Measurements from ENCODE around the gene ZMIZ1.
A peak's percentile ranks its signal among the peaks of the same experiment; 100 is the strongest.

ZMIZ1 gene

GRCh38 chr10:79142064-79142491 lies 73.3 kb downstream of the ZMIZ1 start:
- no peak for DNase-seq

- no peak for DNase-seq
Observed at GRCh38 chr10:79142522-79143309, 74.0 kb downstream of the ZMIZ1 start.

- no peak for DNase-seq
Observed at GRCh38 chr10:79143879-79144278, 75.1 kb downstream of the ZMIZ1 start.

GRCh38 chr10:79144351-79145173 lies 75.8 kb downstream of the ZMIZ1 start:
- no peak for DNase-seq

GRCh38 chr10:79145174-79145483 lies 76.4 kb downstream of the ZMIZ1 start:
- DNase-seq: no peak

- no peak for DNase-seq
Observed at GRCh38 chr10:79145517-79146470, 77.0 kb downstream of the ZMIZ1 start.

- peak; percentile 13 for DNase-seq
Observed at GRCh38 chr10:79146611-79147130, 77.9 kb downstream of the ZMIZ1 start.

GRCh38 chr10:79147306-79147705 lies 78.5 kb downstream of the ZMIZ1 start:
- DNase-seq: no peak

- DNase-seq: no peak
Observed at GRCh38 chr10:79147796-79148451, 79.2 kb downstream of the ZMIZ1 start.

- DNase-seq: no peak
Observed at GRCh38 chr10:79148452-79149344, 79.9 kb downstream of the ZMIZ1 start.

GRCh38 chr10:79149345-79149661 lies 80.5 kb downstream of the ZMIZ1 start:
- no peak for DNase-seq

- peak; percentile 67 for DNase-seq
Observed at GRCh38 chr10:79149662-79150443, 81.1 kb downstream of the ZMIZ1 start.

GRCh38 chr10:79150444-79150754 lies 81.6 kb downstream of the ZMIZ1 start:
- DNase-seq: no peak

- DNase-seq: no peak
Observed at GRCh38 chr10:79152423-79152817, 83.7 kb downstream of the ZMIZ1 start.

- DNase-seq: no peak
Observed at GRCh38 chr10:79153745-79154144, 85.0 kb downstream of the ZMIZ1 start.

GRCh38 chr10:79155301-79156081 lies 86.7 kb downstream of the ZMIZ1 start:
- DNase-seq: no peak

- no peak for DNase-seq
Observed at GRCh38 chr10:79156334-79157274, 87.8 kb downstream of the ZMIZ1 start.

GRCh38 chr10:79158004-79158340 lies 89.2 kb downstream of the ZMIZ1 start:
- DNase-seq: no peak
